Measurements from ENCODE around the gene PANX1.

DNA sequence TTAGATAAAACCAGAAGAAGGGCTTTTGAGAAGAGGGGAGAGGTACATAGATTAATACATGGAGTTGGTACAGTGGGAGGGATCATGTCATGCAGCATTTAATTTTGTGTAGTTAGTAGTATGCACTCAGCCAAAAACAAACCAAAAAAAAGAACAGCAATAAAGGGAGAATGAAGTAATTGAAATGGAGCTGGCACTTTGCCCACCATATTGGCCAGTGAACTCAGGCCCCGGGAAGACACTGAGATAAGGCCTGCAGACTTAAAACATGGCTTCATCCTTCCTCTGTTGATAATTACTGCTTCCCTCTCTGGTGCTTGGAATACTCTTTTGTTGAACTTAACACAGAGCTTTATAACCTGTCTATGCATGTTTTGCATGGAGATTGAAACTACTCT is 3.1 kb downstream of the PANX1 start:
- TF ChIP-seq GATA1 (IDR thresholded peaks at IDR 0.05; ENCODE audit: low read depth, low read length) (no peak), POLR2A (IDR thresholded peaks at IDR 0.05; ENCODE audit: low read length) (no peak)
